ENCODE data around the gene CLASP1.
"Not testable (repeated sequence)": the region's sequence is repeated elsewhere in the genome, so short reads cannot be mapped to it uniquely, and the experiment has no call there.

The CLASP1 gene

DNA sequence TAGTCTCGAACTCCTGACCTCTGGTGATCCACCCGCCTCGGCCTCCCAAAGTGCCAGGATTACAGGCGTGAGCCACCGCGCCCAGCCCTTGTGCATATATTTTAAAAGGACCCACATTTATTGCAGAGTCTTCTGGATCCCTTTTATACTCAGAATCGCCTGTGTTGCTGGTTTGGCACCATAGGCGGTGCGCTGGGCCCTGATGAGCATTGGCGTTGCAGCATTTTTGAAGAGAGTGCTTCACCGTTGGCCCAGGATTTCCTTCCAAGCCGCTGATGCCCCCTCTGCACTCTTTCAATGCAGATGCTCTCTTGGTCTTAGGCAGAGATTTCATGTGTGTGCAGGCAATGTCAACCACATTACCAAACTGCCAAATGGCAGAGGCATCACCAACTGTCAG, 350.8 kb downstream of the CLASP1 start:
- DNase-seq = no peak

- DNase-seq = not testable (repeated sequence)
These were observed 351.4 kb downstream of the CLASP1 start for GRCh38 chr2:121297866-121298265.

- no peak for DNase-seq
These were observed 351.9 kb downstream of the CLASP1 start for GRCh38 chr2:121297217-121297830.

GRCh38 chr2:121295911-121296650, 353.2 kb downstream of the CLASP1 start:
- no peak for DNase-seq

DNA sequence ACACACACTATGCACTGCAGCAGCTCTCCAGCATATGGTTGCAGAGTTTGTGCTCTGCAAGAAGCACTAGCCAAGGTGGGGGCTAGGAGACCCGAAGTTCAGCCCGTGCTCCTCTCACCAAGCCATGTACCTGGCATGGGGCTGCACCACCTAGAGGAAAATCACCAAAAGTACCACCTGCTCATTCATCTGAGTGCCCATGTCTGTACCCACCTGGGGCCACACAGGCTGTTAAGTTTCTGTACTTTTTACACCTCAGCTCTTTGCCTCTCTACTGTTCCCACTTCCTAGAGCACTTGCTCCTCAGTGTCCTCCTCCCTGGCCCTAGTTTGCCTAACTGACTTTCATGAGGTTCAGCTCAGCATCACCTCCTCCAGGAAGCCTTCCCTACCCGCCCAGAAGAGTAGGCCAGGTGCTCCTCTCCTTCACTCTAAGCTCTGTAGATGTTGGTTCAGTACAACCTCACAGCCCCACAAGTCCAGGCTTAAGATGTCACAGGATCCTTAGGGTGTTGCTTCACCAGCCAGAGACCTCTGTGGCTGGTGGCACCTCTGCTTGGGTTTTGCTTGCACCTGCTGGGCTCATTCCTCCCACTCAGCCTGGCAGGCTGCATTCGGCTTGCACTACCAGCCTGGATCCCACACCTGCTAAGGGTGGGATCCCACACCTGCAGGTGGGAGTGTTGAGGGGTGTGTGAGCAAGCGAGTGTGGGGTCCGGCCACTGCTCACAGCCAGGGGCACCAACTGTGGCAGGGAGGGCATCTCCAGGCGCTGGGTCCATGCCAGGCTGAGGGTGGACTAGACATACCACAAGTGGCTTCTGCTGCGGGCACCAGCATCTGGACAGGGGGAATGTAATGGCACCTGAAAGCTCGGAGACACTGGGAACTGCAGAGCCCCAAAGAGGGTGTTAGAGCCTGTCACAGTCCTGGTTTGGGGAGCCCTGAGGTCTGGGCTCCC, 354.1 kb downstream of the CLASP1 start:
- no peak for DNase-seq

GRCh38 chr2:121293450-121294325, 355.6 kb downstream of the CLASP1 start:
- DNase-seq = no peak

DNA sequence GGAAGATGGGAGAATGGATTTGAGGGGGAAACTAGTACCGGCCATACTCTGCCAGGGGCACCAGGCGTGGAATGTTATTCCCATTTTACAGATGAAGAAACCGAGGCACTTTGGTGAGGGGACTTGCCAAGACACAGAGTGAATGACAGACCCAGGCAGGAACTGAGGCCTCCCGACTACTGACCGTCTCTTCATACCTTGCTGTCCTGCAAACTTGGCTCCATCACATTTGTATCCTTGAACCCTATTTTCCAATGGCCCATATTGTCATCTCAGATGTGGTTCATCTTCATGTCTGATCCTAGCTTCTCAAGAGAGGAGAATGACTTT, 358.0 kb downstream of the CLASP1 start:
- DNase-seq = no peak

GRCh38 chr2:121289271-121289670, 360.0 kb downstream of the CLASP1 start:
- no peak for DNase-seq

- DNase-seq = no peak
These were observed 360.6 kb downstream of the CLASP1 start for GRCh38 chr2:121288454-121289231.

DNA sequence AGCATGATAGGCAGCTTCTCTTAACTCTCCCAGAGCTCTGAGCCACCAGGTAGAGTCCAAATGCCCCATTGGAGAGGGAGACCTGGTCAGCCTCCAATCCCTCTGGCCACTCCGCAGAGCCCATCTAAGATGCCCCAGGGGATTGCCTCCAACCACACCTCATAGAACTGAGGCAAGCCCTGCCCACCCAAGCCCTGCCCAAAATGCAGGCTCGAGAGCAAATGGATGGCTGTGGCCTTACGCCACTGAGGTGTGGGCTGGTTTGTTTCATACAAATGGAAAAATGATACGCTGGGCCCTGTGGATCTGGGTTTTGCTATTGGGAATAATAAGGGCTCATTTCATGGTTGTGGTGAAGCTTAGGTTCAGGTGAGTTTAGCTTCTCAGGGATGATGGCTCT, 361.3 kb downstream of the CLASP1 start:
- DNase-seq = no peak

All from NCI-H446 treated with DMSO at 0.1 percent for 48 hours (cell line).